ENCODE results near the gene SDK1. TPM values are rescaled to one million over a fixed set of nuclear protein-coding genes. Genes with fewer than 3 reads are reported as not detected.

The SDK1 gene
- total and polyA plus RNA-seq, 4 donors: 10.4 to 11.6 (median 11.0) TPM

- Histone ChIP-seq H3K36me3 (ENCODE audit: control insufficient read depth, insufficient read depth, low read length) (peaks cover 15% of the 10 kb centered on the region), H3K27me3 (ENCODE audit: control insufficient read depth, insufficient read depth, low read length) (no peaks in the 10 kb centered on the region), H3K9me3 (ENCODE audit: control insufficient read depth, insufficient read depth, low read length) (no peaks in the 10 kb centered on the region), H3K4me3 (ENCODE audit: low read depth, low read length) (no peak overlapping the region), H3K4me1 (ENCODE audit: control insufficient read depth, insufficient read depth, low read length) (peaks cover 19% of the 10 kb centered on the region), H3K27ac (ENCODE audit: low read depth, low read length) (no peak overlapping the region)
- DNase-seq (ENCODE audit: low read depth in 4 of 6, low spot score in 6 of 6): no peak
- WGBS (ENCODE audit: insufficient coverage): 71% methylated on average over 10 of the region's 10 CpGs
Observed at GRCh38 chr7:4157651-4158050, 856.6 kb downstream of the SDK1 start.

- Histone ChIP-seq H3K4me1 (ENCODE audit: control insufficient read depth, insufficient read depth, low read length) (peaks cover 23% of the 10 kb centered on the region), H3K36me3 (ENCODE audit: control insufficient read depth, insufficient read depth, low read length) (peaks cover 24% of the 10 kb centered on the region), H3K4me3 (ENCODE audit: low read depth, low read length) (no peak overlapping the region), H3K27me3 (ENCODE audit: control insufficient read depth, insufficient read depth, low read length) (no peaks in the 10 kb centered on the region), H3K9me3 (ENCODE audit: control insufficient read depth, insufficient read depth, low read length) (no peaks in the 10 kb centered on the region), H3K27ac (ENCODE audit: low read depth, low read length) (no peak overlapping the region)
- 82% methylated on average over 18 of the region's 27 CpGs for WGBS (ENCODE audit: insufficient coverage)
- DNase-seq (ENCODE audit: low read depth in 4 of 6, low spot score in 6 of 6): peak in 1 of 6 donors; percentile 56
Observed at GRCh38 chr7:4158441-4159153, 857.5 kb downstream of the SDK1 start.

DNA sequence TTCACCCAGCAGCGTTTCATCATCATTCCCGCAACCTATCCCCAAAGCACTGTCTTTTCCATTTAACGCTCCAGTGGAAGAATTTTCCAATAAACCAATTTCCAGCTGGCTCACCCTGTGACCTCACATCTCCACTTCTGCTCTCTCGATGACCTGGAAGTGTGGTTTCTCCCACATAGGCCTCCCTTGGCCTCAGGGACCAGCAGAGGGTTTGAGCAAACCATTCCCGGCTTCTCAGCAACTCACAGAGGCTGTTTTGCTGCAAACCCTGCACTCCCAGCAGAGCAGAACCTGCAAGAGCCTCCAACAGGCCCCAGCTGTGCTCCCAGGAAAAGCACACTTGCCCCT is 858.1 kb downstream of the SDK1 start:
- DNase-seq (ENCODE audit: low read depth in 4 of 6, low spot score in 6 of 6): no peak
- 81% methylated on average over 5 of the region's 5 CpGs for WGBS (ENCODE audit: insufficient coverage)
- Histone ChIP-seq H3K36me3 (ENCODE audit: control insufficient read depth, insufficient read depth, low read length) (peaks cover 28% of the 10 kb centered on the region), H3K27me3 (ENCODE audit: control insufficient read depth, insufficient read depth, low read length) (no peaks in the 10 kb centered on the region), H3K4me1 (ENCODE audit: control insufficient read depth, insufficient read depth, low read length) (peaks cover 23% of the 10 kb centered on the region), H3K9me3 (ENCODE audit: control insufficient read depth, insufficient read depth, low read length) (no peaks in the 10 kb centered on the region), H3K27ac (ENCODE audit: low read depth, low read length) (no peak overlapping the region), H3K4me3 (ENCODE audit: low read depth, low read length) (no peak overlapping the region)

- H3K4me3 ChIP-seq (ENCODE audit: low read depth, low read length): no peak overlapping the region
- no peaks in the 10 kb centered on the region for H3K27me3 ChIP-seq (ENCODE audit: control insufficient read depth, insufficient read depth, low read length)
- no peak overlapping the region for H3K27ac ChIP-seq (ENCODE audit: low read depth, low read length)
- H3K4me1 ChIP-seq (ENCODE audit: control insufficient read depth, insufficient read depth, low read length): peaks cover 23% of the 10 kb centered on the region
- 82% methylated on average over 3 of the region's 6 CpGs for WGBS (ENCODE audit: insufficient coverage)
- H3K36me3 ChIP-seq (ENCODE audit: control insufficient read depth, insufficient read depth, low read length): peaks cover 32% of the 10 kb centered on the region
- no peak for DNase-seq (ENCODE audit: low read depth in 4 of 6, low spot score in 6 of 6)
- no peaks in the 10 kb centered on the region for H3K9me3 ChIP-seq (ENCODE audit: control insufficient read depth, insufficient read depth, low read length)
Observed at GRCh38 chr7:4159761-4160554, 858.9 kb downstream of the SDK1 start.

DNA sequence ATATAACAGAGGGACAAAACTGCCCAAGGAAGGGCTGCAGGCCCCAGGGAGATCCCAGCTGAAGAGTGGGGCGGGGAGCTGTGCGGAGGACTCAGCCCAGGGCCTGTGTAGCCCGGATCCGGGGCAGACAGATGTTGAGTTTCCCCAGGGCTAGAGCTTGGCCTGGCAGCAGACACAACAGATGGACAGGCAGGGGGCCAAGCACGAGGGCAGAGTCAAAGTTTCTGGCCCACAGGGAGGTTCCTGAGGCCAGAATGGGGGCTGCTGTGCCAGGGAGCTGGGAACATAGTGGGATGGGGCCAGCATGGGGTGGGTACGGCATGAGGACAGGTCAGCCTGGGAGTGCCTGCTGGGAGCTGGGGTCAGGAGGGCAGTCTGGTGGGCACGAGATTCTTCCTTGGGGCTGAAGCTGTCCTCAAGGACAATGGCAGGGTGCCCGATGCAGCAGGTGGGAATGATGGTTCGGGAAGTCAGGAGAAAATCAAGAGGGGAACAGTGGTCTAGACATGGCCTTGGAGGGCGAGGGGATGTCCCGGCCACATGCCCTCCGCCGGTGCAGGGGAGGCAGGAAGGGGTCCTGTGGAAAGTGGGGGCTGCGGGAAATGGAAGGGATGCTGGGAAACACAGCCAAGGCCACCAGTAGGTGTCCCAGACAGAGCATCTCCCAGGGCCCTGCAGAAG is 862.0 kb downstream of the SDK1 start:
- no peak overlapping the region for H3K27ac ChIP-seq (ENCODE audit: low read depth, low read length)
- no peaks in the 10 kb centered on the region for H3K9me3 ChIP-seq (ENCODE audit: control insufficient read depth, insufficient read depth, low read length)
- H3K4me1 ChIP-seq (ENCODE audit: control insufficient read depth, insufficient read depth, low read length): peaks cover 17% of the 10 kb centered on the region
- no peaks in the 10 kb centered on the region for H3K27me3 ChIP-seq (ENCODE audit: control insufficient read depth, insufficient read depth, low read length)
- H3K4me3 ChIP-seq (ENCODE audit: low read depth, low read length): no peak overlapping the region
- WGBS (ENCODE audit: insufficient coverage): 78% methylated on average over 14 of the region's 14 CpGs
- peak in 1 of 6 donors; percentile 13 for DNase-seq (ENCODE audit: low read depth in 4 of 6, low spot score in 6 of 6)
- H3K36me3 ChIP-seq (ENCODE audit: control insufficient read depth, insufficient read depth, low read length): peaks cover 36% of the 10 kb centered on the region

DNA sequence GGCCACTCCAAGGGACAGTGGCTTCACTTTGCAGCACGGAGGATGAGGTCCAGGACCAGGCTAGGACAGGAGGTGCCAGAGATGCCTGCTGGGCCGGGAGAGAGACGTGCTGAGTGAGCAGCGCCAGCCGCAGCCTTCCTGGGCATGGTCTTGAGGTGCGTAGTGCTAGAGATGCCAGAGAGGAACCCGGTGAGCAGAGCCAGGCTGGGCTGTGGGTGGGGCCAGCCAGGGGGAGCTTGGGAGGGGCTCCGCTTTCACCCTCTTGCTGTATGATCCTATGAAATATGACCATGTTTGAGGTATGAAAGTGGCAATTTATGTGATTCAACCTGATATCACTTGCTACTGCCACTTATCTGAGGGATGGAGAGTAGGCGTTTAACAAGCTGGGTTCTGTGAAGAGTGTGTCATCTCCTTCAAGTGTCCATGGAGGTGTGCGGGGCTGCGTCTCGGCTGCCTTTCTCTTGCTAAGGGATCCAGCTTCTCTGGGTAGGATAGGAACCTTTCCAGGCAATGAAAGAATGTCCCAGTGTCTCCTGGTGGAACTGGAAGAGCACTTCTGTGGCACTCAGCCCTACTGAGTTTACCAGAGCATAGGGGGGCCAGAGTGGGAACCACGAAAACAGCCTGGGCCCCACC is 862.6 kb downstream of the SDK1 start:
- WGBS (ENCODE audit: insufficient coverage): 94% methylated on average over 13 of the region's 13 CpGs
- peaks cover 16% of the 10 kb centered on the region for H3K4me1 ChIP-seq (ENCODE audit: control insufficient read depth, insufficient read depth, low read length)
- no peaks in the 10 kb centered on the region for H3K27me3 ChIP-seq (ENCODE audit: control insufficient read depth, insufficient read depth, low read length)
- H3K36me3 ChIP-seq (ENCODE audit: control insufficient read depth, insufficient read depth, low read length): peaks cover 37% of the 10 kb centered on the region
- no peak overlapping the region for H3K27ac ChIP-seq (ENCODE audit: low read depth, low read length)
- no peak for DNase-seq (ENCODE audit: low read depth in 4 of 6, low spot score in 6 of 6)
- H3K4me3 ChIP-seq (ENCODE audit: low read depth, low read length): no peak overlapping the region
- H3K9me3 ChIP-seq (ENCODE audit: control insufficient read depth, insufficient read depth, low read length): no peaks in the 10 kb centered on the region

DNA sequence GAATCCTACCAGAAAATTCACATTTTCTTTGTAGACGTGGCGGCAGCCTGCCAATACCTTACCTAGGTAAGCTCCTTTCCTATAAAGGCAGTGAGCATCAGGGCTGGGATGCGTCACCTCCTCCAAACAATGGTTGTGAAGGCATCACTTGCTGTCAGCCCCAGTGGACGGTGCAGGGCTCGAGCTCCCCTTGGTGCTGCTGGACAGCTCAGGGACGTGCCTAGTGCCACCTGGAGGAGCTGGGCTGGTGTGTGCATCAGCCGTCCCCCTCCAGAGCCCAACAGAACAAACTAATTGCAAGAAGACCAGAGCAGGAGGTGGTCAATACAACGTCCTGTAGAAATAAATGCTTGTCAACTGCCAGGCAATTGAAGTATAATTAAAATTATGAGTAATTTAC is 863.5 kb downstream of the SDK1 start:
- peaks cover 30% of the 10 kb centered on the region for H3K36me3 ChIP-seq (ENCODE audit: control insufficient read depth, insufficient read depth, low read length)
- H3K4me1 ChIP-seq (ENCODE audit: control insufficient read depth, insufficient read depth, low read length): peaks cover 19% of the 10 kb centered on the region
- no peaks in the 10 kb centered on the region for H3K9me3 ChIP-seq (ENCODE audit: control insufficient read depth, insufficient read depth, low read length)
- DNase-seq (ENCODE audit: low read depth in 4 of 6, low spot score in 6 of 6): no peak
- H3K4me3 ChIP-seq (ENCODE audit: low read depth, low read length): no peak overlapping the region
- no peak overlapping the region for H3K27ac ChIP-seq (ENCODE audit: low read depth, low read length)
- no peaks in the 10 kb centered on the region for H3K27me3 ChIP-seq (ENCODE audit: control insufficient read depth, insufficient read depth, low read length)
- WGBS (ENCODE audit: insufficient coverage): 82% methylated on average over 5 of the region's 8 CpGs

DNA sequence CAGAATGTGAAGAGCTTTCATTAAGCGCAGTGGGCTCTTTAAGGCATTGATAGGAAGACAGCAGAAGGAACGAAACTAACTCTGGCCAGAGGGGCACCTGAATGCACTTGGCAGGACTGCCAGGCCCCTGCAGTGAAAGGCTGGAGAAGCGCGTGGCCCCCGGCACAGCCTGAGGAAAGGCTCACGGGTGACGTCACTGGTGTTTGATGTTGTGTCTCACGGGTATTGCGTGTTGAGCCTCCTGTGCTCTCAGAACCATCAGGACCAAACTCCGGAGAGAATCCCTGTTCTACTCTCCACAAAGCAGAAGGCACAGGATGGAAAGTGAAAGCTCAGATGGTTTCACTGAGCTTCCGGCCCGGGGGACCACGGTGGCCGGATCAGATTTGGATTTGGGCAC is 865.3 kb downstream of the SDK1 start:
- Histone ChIP-seq H3K9me3 (ENCODE audit: control insufficient read depth, insufficient read depth, low read length) (no peaks in the 10 kb centered on the region), H3K4me1 (ENCODE audit: control insufficient read depth, insufficient read depth, low read length) (peaks cover 20% of the 10 kb centered on the region), H3K27ac (ENCODE audit: low read depth, low read length) (no peak overlapping the region), H3K27me3 (ENCODE audit: control insufficient read depth, insufficient read depth, low read length) (no peaks in the 10 kb centered on the region), H3K4me3 (ENCODE audit: low read depth, low read length) (no peak overlapping the region), H3K36me3 (ENCODE audit: control insufficient read depth, insufficient read depth, low read length) (peaks cover 26% of the 10 kb centered on the region)
- DNase-seq (ENCODE audit: low read depth in 4 of 6, low spot score in 6 of 6): no peak
- 85% methylated on average over 13 of the region's 14 CpGs for WGBS (ENCODE audit: insufficient coverage)

GRCh38 chr7:4166807-4167206 is 865.8 kb downstream of the SDK1 start:
- Histone ChIP-seq H3K27me3 (ENCODE audit: control insufficient read depth, insufficient read depth, low read length) (no peaks in the 10 kb centered on the region), H3K27ac (ENCODE audit: low read depth, low read length) (no peak overlapping the region), H3K4me3 (ENCODE audit: low read depth, low read length) (no peak overlapping the region), H3K36me3 (ENCODE audit: control insufficient read depth, insufficient read depth, low read length) (peaks cover 23% of the 10 kb centered on the region), H3K4me1 (ENCODE audit: control insufficient read depth, insufficient read depth, low read length) (peaks cover 20% of the 10 kb centered on the region), H3K9me3 (ENCODE audit: control insufficient read depth, insufficient read depth, low read length) (no peaks in the 10 kb centered on the region)
- DNase-seq (ENCODE audit: low read depth in 4 of 6, low spot score in 6 of 6): no peak
- WGBS (ENCODE audit: insufficient coverage): 61% methylated on average over 4 of the region's 8 CpGs

All from spinal cord (tissue), 10 donors.